CD14-positive monocyte (primary cell): Measurements from ENCODE around the gene RALGAPB. TPM values are rescaled to one million over a fixed set of nuclear protein-coding genes. Genes with fewer than 3 reads are reported as not detected.

Experiments
- DNase-seq, 3 donors: peaks; one replicate each; pipeline ENCODE4 v3.0.0-alpha.2; 2011 to 2022
- H2AFZ ChIP-seq: 2 replicates; pipeline ENCODE4 v1.6.0; 2012; ENCODE audit warnings: mild to moderate bottlenecking, low read depth, low read length, inconsistent platforms; ENCODE audit not compliant: insufficient read depth, poor library complexity, severe bottlenecking
- H3K27ac ChIP-seq, 2 donors: 1 replicate in 1 of 2; 2 replicates in 1 of 2; pipeline ENCODE4 v1.5.1; 2012 to 2013; ENCODE audit warnings: low read length in 2 of 2, control low read depth in 1 of 2, inconsistent platforms in 1 of 2, low read depth in 1 of 2, mild to moderate bottlenecking in 1 of 2
- H3K27me3 ChIP-seq, 2 donors: one replicate each; pipeline versions ENCODE4 v1.6.0 to v1.6.1; 2011 to 2013; ENCODE audit warnings: low read length in 2 of 2; ENCODE audit not compliant: control insufficient read depth in 2 of 2, insufficient read depth in 2 of 2
- H3K36me3 ChIP-seq, 2 donors: replicated peaks in 1 of 2; 1 replicate in 1 of 2; 2 replicates in 1 of 2; pipeline versions ENCODE4 v1.5.1 to v1.6.1; 2012 to 2013; ENCODE audit warnings: low read length in 2 of 2, control low read depth in 1 of 2, inconsistent platforms in 1 of 2, mild to moderate bottlenecking in 1 of 2; ENCODE audit not compliant: insufficient read depth in 2 of 2, control insufficient read depth in 1 of 2
- H3K4me1 ChIP-seq, 2 donors: 1 replicate in 1 of 2; 2 replicates in 1 of 2; pipeline versions ENCODE4 v1.5.1 to v1.6.1; 2012 to 2013; ENCODE audit warnings: low read length in 2 of 2, control low read depth in 1 of 2, inconsistent platforms in 1 of 2, mild to moderate bottlenecking in 1 of 2, moderate library complexity in 1 of 2; ENCODE audit not compliant: insufficient read depth in 2 of 2, control insufficient read depth in 1 of 2
- H3K4me2 ChIP-seq: replicated peaks from 2 replicates; pipeline ENCODE3; 2012; ENCODE audit warnings: low read length, moderate library complexity, mild to moderate bottlenecking; ENCODE audit not compliant: poor library complexity, severe bottlenecking; ENCODE audit errors: extremely low read depth
- H3K4me3 ChIP-seq, 3 experiments: fragments of 200-600 bp in 1 of 3; sonication (generic) in 1 of 3; replicated peaks in 1 of 3; 1 replicate in 2 of 3; 2 replicates in 1 of 3; pipeline ENCODE4 v1.5.1; 2011 to 2013; ENCODE audit warnings: low read length in 3 of 3, mild to moderate bottlenecking in 3 of 3, control low read depth in 2 of 3, low read depth in 2 of 3, inconsistent platforms in 1 of 3, moderate library complexity in 1 of 3
- H3K79me2 ChIP-seq: 2 replicates; pipeline ENCODE4 v1.6.0; 2012; ENCODE audit warnings: mild to moderate bottlenecking, control low read depth, inconsistent platforms, low read length, moderate library complexity; ENCODE audit not compliant: insufficient read depth
- H3K9ac ChIP-seq: 2 replicates; pipeline ENCODE4 v1.6.0; 2017; ENCODE audit warnings: low read length, mild to moderate bottlenecking; ENCODE audit not compliant: insufficient read depth, poor library complexity, severe bottlenecking
- H3K9me3 ChIP-seq, 2 donors: replicated peaks in 1 of 2; 1 replicate in 1 of 2; 2 replicates in 1 of 2; pipeline versions ENCODE4 v1.5.1 to v1.6.1; 2012 to 2013; ENCODE audit warnings: low read length in 2 of 2, control low read depth in 1 of 2; ENCODE audit not compliant: control insufficient read depth in 1 of 2, insufficient read depth in 1 of 2
- H4K20me1 ChIP-seq: 2 replicates; pipeline ENCODE4 v1.6.0; 2012; ENCODE audit warnings: mild to moderate bottlenecking, low read length, control low read depth, moderate library complexity; ENCODE audit not compliant: insufficient read depth
- H3K27ac Mint-ChIP-seq, 7 donors: one replicate each; pipeline ENCODE4 v1.8.0; 2020; ENCODE audit warnings: mild to moderate bottlenecking in 7 of 7, mixed read lengths in 7 of 7, moderate library complexity in 6 of 7, inconsistent platforms in 2 of 7
- H3K27me3 Mint-ChIP-seq, 3 donors: one replicate each; pipeline ENCODE4 v1.8.0; 2021 to 2022; ENCODE audit warnings: low read depth in 3 of 3, mild to moderate bottlenecking in 3 of 3, mixed read lengths in 3 of 3, moderate library complexity in 3 of 3, inconsistent platforms in 1 of 3
- H3K36me3 Mint-ChIP-seq, 2 donors: one replicate each; pipeline ENCODE4 v1.8.0; 2020; ENCODE audit warnings: mixed read lengths in 2 of 2, inconsistent platforms in 1 of 2, mild to moderate bottlenecking in 1 of 2
- H3K4me1 Mint-ChIP-seq: one replicate; pipeline ENCODE4 v1.8.0; 2020; ENCODE audit warnings: mild to moderate bottlenecking, mixed read lengths
- H3K4me3 Mint-ChIP-seq, 2 donors: one replicate each; pipeline ENCODE4 v1.8.0; 2020; ENCODE audit warnings: mild to moderate bottlenecking in 2 of 2, mixed read lengths in 2 of 2, moderate library complexity in 1 of 2
- H3K9me3 Mint-ChIP-seq, 7 donors: one replicate each; pipeline ENCODE4 v1.8.0; 2020 to 2022; ENCODE audit warnings: mixed read lengths in 7 of 7, mild to moderate bottlenecking in 6 of 7, moderate library complexity in 6 of 7, inconsistent platforms in 2 of 7
- WGBS: methylation state at CpG from one replicate; pipeline ENCODE4 v1.1.5; 2013; ENCODE audit warnings: missing lambda C conversion rate; ENCODE audit not compliant: insufficient coverage; 5-methylcytosine and 5-hydroxymethylcytosine counted together
- intact Hi-C, 2 donors: fragments of 100-400 bp; cut with micrococcal nuclease; formaldehyde crosslinking; loops; one replicate each; pipeline versions ENCODE4 v1.15.0 to v1.15.1; 2023
- polyA plus RNA-seq, 3 donors: library from polyadenylated mRNA; depleted of rRNA in 1 of 3; unstranded in 2 of 3; stranded (reverse) in 1 of 3; fragments of 300-500 nt in 2 of 3; fragments of >200 nt in 1 of 3; fragmentation: Illumina TruSeq in 2 of 3; gene quantifications; 1 replicate in 2 of 3; 2 replicates in 1 of 3; pipeline ENCODE4 v1.2.3, GENCODE V29; 2012 to 2021
- TF ChIP-seq, protein P1 (sequence below): fragments of 200-600 bp; IDR thresholded peaks from one replicate; pipeline ENCODE4 v1.8.0; 2022; ENCODE audit warnings: antibody characterized with exemption, mild to moderate bottlenecking

RALGAPB gene
- polyA plus RNA-seq, 3 donors: 4.7 to 15.5 (median 6.1) TPM

- no peaks in the 10 kb centered on the region for H3K4me1 ChIP-seq
- no peak overlapping the region for H3K4me3 ChIP-seq
- 94% methylated on average over 3 of the region's 3 CpGs for WGBS
- no peak overlapping the region for H3K9ac ChIP-seq
- no peaks in the 10 kb centered on the region for H3K9me3 ChIP-seq
- no peaks in the 10 kb centered on the region for H4K20me1 ChIP-seq
- no peaks in the 10 kb centered on the region for H3K27me3 ChIP-seq
- Mint-ChIP-seq H3K4me1 (peaks cover under 1% of the 10 kb centered on the region), H3K9me3 (no peaks in the 10 kb centered on the region), H3K4me3 (no peak overlapping the region), H3K27me3 (no peaks in the 10 kb centered on the region), H3K27ac (no peak overlapping the region), H3K36me3 (peaks cover 66 to 90% of the 10 kb centered on the region in 2 donors)
- intact Hi-C loops: no loop called here
- H2AFZ ChIP-seq: no peak overlapping the region
- H3K79me2 ChIP-seq: no peaks in the 10 kb centered on the region
- no peak overlapping the region for H3K27ac ChIP-seq
- peaks cover 74 to 95% of the 10 kb centered on the region in 2 donors for H3K36me3 ChIP-seq
- H3K4me2 ChIP-seq: no peak overlapping the region
- TF ChIP-seq, protein P1, sequence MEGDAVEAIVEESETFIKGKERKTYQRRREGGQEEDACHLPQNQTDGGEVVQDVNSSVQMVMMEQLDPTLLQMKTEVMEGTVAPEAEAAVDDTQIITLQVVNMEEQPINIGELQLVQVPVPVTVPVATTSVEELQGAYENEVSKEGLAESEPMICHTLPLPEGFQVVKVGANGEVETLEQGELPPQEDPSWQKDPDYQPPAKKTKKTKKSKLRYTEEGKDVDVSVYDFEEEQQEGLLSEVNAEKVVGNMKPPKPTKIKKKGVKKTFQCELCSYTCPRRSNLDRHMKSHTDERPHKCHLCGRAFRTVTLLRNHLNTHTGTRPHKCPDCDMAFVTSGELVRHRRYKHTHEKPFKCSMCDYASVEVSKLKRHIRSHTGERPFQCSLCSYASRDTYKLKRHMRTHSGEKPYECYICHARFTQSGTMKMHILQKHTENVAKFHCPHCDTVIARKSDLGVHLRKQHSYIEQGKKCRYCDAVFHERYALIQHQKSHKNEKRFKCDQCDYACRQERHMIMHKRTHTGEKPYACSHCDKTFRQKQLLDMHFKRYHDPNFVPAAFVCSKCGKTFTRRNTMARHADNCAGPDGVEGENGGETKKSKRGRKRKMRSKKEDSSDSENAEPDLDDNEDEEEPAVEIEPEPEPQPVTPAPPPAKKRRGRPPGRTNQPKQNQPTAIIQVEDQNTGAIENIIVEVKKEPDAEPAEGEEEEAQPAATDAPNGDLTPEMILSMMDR: no peak
- no peak for DNase-seq
Observed at GRCh38 chr20:38528167-38528566, 55.5 kb downstream of the RALGAPB start.

DNA sequence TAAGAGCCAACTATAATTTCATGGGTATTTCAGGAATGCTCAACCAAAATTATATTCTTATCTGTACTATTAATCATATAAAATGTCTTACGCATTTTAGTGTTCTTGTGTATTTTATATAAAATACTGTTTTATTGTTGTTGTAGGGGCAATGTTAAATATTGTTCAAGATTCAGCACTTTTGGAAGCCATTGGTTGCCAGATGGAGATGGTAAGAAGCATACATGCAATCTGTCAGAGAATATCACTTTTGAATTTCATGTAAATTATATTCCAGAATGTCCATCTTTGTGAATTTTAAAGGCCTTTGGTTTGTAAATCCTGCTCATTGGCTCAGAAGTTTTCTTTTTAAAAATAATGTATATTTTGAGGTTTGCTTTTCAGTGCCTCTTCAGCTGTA, 58.4 kb downstream of the RALGAPB start:
- H3K4me1 Mint-ChIP-seq: no peaks in the 10 kb centered on the region
- no peak overlapping the region for H3K27ac Mint-ChIP-seq
- intact Hi-C loops: no loop called here
- H3K36me3 Mint-ChIP-seq: peaks cover 63 to 93% of the 10 kb centered on the region in 2 donors
- TF ChIP-seq, protein P1: no peak
- Histone ChIP-seq H3K4me2 (no peak overlapping the region), H3K36me3 (peaks cover 79 to 95% of the 10 kb centered on the region in 2 donors), H3K4me1 (no peaks in the 10 kb centered on the region), H3K27me3 (no peaks in the 10 kb centered on the region), H3K9ac (no peak overlapping the region), H3K27ac (no peak overlapping the region), H3K4me3 (no peak overlapping the region), H4K20me1 (no peaks in the 10 kb centered on the region), H2AFZ (no peak overlapping the region), H3K9me3 (no peaks in the 10 kb centered on the region), H3K79me2 (no peaks in the 10 kb centered on the region)
- no peaks in the 10 kb centered on the region for H3K9me3 Mint-ChIP-seq
- H3K27me3 Mint-ChIP-seq: peaks cover 0 to 1% (median 0%) of the 10 kb centered on the region in 3 donors
- no peak overlapping the region for H3K4me3 Mint-ChIP-seq
- DNase-seq: no peak
- WGBS: no CpG with 5 or more reads among the region's 1 CpG
